PFSK-1 (cell line): ENCODE data around the gene CBX8.

Experiments used
- FOXP2 ChIP-seq: optimal IDR thresholded peaks from 2 replicates; pipeline ENCODE3; 2011; ENCODE audit warnings: borderline replicate concordance, control low read depth, inconsistent platforms; ENCODE audit not compliant: insufficient read depth; ENCODE audit errors: extremely low read length, extremely low read depth
- POLR2AphosphoS5 ChIP-seq: IDR thresholded peaks from 2 replicates; pipeline ENCODE4 v1.6.1; 2012; ENCODE audit warnings: low read depth, mild to moderate bottlenecking, control low read depth, low read length, moderate library complexity
- SIN3A ChIP-seq: IDR thresholded peaks from 2 replicates; pipeline ENCODE4 v1.6.1; 2012; ENCODE audit warnings: mild to moderate bottlenecking, low read length, moderate library complexity, borderline replicate concordance; ENCODE audit not compliant: insufficient read depth
- TAF1 ChIP-seq: IDR thresholded peaks from 2 replicates; pipeline ENCODE4 v1.6.1; 2012; ENCODE audit warnings: low read length, control low read depth, borderline replicate concordance; ENCODE audit not compliant: insufficient read depth
- TF ChIP-seq, protein P1 (sequence below), 2 experiments: IDR thresholded peaks; 2 replicates each; pipeline versions ENCODE4 v1.6.1 to v1.8.0; 2011 to 2012; ENCODE audit warnings: low read depth in 2 of 2, low read length in 2 of 2, control low read depth in 1 of 2, inconsistent platforms in 1 of 2, mild to moderate bottlenecking in 1 of 2, moderate library complexity in 1 of 2; ENCODE audit not compliant: insufficient read depth in 1 of 2

The CBX8 gene

DNA sequence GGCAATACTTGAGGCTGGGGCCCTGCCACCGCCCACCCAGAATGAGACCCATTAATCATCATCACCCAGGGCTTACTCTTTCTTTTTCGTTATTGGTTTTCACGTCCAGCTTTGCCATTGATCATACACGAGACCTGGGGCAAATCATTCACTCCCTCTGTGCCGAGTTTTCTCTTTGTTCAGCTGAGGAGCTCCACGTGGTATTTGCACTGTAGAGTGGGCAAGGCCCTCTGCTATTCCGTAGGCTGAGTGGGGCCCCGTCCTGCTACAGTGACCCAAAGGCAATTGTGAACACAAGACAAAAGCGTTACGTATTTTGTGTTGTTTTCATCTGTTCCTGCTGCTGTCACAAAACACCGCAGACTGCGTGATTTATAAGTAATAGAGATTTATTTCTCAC, 42.5 kb downstream of the CBX8 start:
- TF ChIP-seq POLR2AphosphoS5, result no peak
- TF ChIP-seq FOXP2, result no peak
- TF ChIP-seq, protein P1, sequence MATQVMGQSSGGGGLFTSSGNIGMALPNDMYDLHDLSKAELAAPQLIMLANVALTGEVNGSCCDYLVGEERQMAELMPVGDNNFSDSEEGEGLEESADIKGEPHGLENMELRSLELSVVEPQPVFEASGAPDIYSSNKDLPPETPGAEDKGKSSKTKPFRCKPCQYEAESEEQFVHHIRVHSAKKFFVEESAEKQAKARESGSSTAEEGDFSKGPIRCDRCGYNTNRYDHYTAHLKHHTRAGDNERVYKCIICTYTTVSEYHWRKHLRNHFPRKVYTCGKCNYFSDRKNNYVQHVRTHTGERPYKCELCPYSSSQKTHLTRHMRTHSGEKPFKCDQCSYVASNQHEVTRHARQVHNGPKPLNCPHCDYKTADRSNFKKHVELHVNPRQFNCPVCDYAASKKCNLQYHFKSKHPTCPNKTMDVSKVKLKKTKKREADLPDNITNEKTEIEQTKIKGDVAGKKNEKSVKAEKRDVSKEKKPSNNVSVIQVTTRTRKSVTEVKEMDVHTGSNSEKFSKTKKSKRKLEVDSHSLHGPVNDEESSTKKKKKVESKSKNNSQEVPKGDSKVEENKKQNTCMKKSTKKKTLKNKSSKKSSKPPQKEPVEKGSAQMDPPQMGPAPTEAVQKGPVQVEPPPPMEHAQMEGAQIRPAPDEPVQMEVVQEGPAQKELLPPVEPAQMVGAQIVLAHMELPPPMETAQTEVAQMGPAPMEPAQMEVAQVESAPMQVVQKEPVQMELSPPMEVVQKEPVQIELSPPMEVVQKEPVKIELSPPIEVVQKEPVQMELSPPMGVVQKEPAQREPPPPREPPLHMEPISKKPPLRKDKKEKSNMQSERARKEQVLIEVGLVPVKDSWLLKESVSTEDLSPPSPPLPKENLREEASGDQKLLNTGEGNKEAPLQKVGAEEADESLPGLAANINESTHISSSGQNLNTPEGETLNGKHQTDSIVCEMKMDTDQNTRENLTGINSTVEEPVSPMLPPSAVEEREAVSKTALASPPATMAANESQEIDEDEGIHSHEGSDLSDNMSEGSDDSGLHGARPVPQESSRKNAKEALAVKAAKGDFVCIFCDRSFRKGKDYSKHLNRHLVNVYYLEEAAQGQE (IDR thresholded peaks at IDR 0.05; ENCODE audit: insufficient read depth in 1 of 2, low read depth in 2 of 2, low read length in 2 of 2), result no peak
- no peak for TF ChIP-seq TAF1
- no peak for TF ChIP-seq SIN3A

DNA sequence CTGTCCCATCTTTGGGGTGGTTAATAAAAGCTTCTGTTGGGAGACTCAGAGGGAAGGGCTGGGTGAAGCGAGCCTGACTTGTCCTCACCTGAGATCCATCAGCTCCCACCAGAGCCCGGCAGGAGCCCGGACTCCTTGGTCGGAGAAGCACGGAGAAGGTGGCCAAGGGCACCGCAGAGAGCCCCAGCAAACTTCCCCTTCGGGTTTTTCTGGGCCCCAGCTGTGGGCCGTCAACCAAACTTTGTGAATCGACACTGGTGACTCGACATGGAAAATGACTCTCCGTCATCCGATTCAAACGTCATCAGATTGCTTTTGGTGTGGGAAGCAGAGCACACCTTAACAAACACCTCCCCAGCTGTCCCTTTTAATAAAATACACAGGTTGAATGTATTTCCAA, 44.7 kb downstream of the CBX8 start:
- TF ChIP-seq POLR2AphosphoS5, result no peak
- no peak for TF ChIP-seq SIN3A

DNA sequence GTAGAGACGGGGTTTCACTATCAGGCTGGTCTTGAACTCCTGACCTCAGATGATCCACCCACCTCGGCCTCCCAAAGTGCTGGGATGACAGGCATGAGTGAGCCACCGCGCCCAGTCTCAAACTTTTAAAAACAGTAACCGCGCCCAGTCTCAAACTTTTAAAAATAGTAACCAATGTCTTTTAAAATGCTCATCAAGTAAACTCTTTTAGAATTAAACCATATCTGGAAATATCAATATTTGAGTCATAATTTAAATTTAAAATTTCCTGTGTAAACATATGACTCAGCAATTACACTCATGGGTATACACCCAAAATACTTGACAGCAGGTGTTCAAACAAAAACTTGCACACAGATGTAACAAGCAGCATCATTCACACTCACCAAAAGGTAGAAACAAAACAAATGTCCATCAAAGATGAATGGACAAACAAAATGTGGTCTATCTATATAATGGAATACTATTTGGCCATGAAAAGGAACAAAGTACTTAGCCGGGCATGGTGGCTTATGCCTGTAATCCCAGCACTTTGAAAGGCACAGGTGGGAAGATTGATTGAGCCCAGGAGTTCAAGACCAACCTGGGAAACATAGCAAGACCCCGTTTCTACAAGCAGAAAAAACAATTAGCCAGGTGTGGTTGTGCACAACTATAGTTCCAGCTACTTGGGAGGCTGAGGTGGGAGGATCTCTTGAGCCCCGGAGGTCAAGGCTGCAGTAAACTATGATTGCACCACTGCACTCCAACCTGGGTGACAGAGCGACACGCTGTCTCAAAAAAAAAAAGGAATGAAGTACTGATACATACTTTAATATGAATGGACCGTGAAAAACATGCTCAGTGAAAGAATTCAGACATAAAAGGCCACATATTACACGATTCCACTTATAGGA, 46.0 kb downstream of the CBX8 start:
- TF ChIP-seq SIN3A (no peak), POLR2AphosphoS5 (no peak), FOXP2 (no peak), TAF1 (no peak)
- TF ChIP-seq, protein P1 (IDR thresholded peaks at IDR 0.05; ENCODE audit: insufficient read depth in 1 of 2, low read depth in 2 of 2, low read length in 2 of 2), result no peak

DNA sequence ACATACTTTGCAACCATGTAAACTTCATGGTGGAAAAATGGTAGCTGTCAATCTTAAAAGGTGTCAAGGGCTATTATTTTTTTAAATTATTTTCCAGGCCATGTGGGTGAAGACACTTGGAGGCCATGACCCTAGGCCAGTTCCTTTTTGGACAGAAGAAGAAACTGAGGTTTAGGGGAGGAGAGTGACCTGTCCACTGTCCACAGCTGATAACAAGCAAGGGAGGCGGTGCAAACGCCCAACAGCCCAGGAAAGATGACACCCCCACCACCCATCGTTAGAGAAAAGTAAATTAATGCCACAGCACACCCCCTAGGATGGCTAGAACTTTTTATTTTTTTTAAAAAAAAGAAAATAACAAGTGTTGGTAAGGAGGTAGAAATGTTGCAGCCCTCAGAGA, 46.9 kb downstream of the CBX8 start:
- TF ChIP-seq, protein P1 (IDR thresholded peaks at IDR 0.05; ENCODE audit: insufficient read depth in 1 of 2, low read depth in 2 of 2, low read length in 2 of 2), result no peak
- TF ChIP-seq TAF1 (no peak), FOXP2 (no peak), SIN3A (no peak), POLR2AphosphoS5 (no peak)

DNA sequence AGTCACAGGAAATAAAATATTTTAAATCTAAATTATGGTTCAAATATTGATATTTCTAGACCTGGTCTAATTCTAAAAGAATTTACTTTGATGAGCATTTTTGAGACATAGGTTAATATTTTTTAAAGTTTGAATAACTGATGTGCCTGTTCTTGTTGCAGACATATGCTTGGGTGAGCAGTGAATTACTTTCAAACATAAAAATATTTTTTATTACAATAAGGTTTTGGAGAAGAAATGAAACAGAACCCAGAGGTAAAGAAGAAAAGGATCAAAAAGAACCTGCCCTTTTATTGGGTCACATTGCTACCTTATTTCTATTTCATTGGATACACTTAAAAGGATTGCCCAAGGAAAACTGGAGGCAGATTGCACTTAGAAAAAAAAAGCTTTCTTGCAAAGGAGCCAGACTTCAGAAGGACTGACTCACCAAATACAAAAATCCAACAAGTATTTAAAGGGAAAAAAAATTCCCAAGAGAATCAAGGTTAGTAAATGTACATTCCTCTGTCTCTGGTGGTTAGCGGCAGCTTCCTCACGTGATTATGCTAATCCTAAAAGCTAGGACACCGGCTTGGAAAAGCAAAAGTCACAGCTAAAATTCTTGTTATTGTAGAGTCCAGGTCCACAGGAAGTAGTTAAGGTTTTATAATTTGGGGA, 47.6 kb downstream of the CBX8 start:
- TF ChIP-seq TAF1, result no peak
- TF ChIP-seq, protein P1 (IDR thresholded peaks at IDR 0.05; ENCODE audit: insufficient read depth in 1 of 2, low read depth in 2 of 2, low read length in 2 of 2), result no peak
- no peak for TF ChIP-seq SIN3A
- TF ChIP-seq FOXP2, result no peak
- TF ChIP-seq POLR2AphosphoS5, result no peak
